ENCODE data around the gene NTN4.

Gene NTN4

GRCh38 chr12:95613021-95613420 is 177.5 kb downstream of the NTN4 start:
- no peak overlapping the region for H3K4me3 ChIP-seq (ENCODE audit: low read length)
- DNase-seq (ENCODE audit: low read depth, low spot score), result no peak

GRCh38 chr12:95611676-95612309 is 178.8 kb downstream of the NTN4 start:
- no peak for DNase-seq (ENCODE audit: low read depth, low spot score)
- H3K4me3 ChIP-seq (ENCODE audit: low read length), result no peak overlapping the region

- no peak overlapping the region for H3K4me3 ChIP-seq (ENCODE audit: low read length)
- DNase-seq (ENCODE audit: low read depth, low spot score), result no peak
Measured at GRCh38 chr12:95608252-95609033, 182.1 kb downstream of the NTN4 start.
